NCI-H69 (cell line): Measurements from ENCODE around the gene MMP17.

Experiments
- DNase-seq: peaks from one replicate; lab custom pipeline; 2025; lab: John Stamatoyannopoulos, UW

The MMP17 gene

DNA sequence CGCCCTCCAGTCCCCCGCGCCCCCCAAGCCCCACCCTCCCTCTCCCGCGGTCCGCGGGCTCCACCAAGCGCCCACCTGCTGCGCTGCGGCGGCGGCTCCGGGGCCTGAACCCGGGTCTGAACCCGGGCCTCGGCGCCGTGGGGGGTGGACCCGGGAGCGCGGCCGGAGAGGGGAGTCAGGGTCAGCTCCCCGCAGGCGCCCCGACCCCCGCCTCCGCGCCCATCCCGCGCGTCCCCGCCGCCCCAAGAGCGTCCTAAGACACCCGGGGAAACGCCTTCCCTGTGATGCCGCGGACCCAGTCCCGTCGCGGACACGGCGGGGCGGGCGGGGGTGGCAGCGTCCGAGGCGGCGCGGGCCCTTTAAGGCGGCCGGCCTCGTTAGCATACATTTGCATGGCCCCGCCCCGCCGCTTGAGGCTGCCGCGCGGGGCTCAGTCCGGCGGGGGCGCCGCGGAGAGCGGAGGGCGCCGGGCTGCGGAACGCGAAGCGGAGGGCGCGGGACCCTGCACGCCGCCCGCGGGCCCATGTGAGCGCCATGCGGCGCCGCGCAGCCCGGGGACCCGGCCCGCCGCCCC, at the start of gene MMP17:
Gene MMP17, plus strand, starts transcription at position 433 of the 574 bp plus-strand sequence. Its CDS starts 102 bp downstream, at position 535.
- DNase-seq = peak; percentile 72

DNA sequence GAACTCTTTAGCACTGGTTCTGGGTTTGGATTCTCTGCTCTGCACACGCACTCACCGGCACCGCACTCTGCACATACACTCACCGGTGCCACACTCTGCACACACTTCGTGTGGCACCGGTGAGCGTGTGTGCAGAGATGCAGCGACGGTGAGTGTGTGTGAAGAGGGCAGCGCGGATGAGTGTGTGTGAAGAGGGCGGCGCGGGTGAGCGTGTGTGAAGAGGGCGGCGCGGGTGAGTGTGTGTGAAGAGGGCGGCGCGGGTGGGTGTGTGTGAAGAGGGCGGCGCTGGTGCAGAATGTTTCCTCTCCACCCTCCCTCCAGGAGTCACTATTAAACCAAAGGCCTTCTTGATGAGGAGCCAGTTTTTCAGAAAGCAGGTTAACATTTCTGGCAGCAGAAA, 49.2 kb upstream of the MMP17 start:
- no peak for DNase-seq

DNA sequence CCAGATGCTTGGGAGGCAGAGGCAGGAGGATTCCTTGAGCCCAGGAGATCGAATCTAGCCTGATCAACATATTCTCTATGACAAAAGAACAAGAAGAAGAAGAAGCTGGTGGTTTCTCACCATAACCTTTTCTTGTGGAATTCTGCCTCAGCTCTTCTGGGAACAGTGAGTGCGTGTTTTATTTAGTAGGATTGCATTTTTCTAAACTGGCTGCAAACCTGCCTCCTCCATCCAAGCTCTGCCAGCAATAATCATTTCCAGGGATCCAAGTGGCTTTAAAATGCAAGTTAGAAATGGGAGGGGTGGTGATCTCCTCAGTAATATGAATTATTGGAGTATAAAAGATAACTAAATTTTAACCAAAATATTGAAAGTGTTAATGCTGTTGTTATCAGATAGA, 46.1 kb upstream of the MMP17 start:
- no peak for DNase-seq

DNA sequence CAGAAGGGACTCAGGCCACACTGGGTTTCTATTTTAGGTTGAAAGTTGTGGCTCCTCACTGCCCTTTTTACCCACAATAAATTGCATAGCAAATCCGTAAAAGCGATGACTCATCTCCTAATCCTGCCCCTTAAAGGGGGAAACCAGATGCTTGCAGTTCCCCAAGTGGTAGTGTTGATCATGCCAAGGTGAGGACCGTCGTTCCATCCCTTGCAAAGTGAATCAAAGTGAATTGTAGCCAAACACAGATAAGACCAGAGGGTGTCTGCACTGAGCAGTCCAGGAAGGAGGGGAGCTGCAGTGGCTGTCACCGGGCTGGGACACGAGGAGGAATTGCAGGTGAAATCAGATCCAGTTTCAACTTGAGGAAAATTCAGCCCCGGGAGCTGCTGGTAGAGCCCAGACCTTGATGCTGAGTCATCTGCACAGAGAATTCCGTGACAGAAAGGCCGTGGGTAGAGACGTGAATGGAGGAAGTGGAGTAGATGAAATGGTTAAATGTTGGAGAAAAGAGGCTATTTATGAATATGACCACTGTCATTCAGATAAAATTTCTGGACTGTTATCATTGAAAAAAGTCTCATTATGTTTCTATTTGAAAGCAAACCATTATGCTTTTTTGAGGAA, 44.2 kb upstream of the MMP17 start:
- DNase-seq = no peak

DNA sequence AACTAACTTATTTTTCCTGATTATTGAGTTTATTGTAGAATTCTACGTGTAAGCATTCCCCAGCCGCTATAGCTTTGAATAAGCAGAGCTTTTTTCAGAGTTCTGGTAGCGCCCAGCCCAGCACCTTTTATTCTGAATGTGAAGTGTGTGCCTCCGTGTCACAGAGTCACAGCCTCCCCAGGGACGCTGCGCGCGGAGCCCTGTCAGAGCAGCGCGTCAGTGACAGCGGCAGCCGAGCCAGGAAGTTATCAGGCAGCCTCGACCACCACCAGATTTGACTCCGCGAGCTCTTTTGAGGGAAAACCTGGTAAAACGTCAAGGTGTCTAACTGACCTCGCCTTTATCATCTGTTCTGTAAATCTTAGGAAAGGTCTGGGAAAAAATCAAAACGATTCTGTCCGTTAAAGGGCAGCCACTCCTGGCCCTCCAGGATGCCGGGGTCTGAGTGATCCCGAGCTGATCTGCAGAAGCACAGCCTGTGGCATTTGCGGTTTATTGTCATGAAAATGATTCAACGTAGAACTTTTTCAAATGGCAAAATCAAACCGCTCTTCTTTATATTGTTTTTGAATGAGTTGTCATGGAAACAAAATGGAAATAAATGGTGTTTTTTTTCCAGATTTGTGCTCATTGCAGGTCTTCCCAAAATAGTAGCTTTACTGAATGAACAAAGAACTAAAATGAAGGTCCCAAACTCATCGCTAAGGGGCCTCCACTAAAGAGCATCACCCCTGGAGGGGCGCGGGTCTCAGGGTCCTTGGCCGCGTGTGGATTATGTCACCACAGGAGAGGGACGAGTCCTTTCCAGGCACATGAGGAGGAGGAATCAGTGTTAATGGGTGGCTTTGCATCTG, 43.1 kb upstream of the MMP17 start:
- DNase-seq = no peak

DNA sequence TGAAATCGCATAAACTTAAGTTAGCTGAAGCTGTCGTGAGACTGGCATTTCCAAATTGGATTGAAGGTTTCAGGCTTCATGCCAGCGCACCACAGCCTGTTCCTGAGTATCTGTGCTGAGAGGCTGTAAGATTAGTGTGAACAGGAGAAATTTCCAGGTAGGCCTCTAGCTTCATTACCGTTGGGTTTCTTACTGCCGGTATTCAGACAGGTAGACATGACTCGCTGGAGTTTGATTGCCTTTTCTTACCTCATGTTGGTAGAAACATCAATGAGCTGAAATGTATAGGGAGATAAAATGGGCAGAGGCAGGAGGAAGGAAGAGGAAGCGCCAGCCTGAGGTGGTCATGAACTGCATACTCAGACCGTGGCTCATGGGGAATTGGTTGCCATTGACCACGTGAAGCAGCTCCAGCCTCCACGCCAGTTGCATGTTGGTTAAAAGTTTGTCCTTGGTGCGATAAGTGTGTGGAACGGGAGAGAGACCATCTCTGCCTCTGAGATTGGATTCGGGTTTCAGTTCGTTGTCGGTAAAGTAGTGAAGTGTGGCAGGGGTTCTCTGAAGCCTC, 42.3 kb upstream of the MMP17 start:
- no peak for DNase-seq

DNA sequence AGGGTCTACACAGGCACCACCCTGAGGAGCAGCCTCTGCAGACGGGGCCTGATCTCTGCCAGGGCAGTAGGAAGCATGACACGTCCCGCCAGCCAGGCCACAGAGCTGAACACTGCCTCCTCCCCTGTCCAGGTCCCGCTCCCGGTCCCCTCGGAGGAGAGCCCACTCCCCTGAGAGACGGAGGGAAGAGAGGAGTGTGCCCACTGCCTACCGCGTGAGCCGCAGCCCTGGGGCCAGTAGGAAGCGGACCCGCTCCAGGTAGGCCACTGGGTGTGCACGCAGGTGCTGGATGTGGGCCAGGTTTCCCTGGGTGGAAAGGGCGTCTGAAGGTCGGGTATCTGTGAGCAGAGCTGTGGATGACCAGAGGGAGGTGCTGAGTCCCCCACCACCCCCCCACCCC, 41.9 kb upstream of the MMP17 start:
- DNase-seq = no peak

DNA sequence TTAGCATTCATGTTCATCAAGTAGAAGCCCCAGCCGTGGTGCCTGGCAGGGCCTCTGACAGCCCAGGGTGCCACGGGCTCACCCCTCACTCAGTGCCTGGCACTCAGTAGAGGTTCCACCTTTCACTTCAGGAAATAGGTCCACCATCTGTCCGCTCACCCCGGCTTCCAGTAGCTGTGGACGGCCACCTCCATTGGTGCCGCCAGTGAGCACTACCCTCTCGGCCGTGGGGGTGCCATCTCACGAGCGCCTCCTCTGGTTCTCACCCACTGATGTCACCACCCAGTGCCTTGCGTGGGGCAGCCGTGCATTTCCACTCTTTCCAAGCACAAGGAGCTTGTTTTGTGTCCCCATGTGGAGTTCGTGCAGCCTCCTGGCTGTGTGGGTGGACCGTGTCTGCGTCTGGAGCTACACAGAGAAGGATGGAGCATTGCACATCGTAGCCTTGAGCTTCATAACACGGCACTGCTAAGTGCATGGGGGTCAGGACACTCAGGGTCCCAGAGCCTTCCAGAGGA, 41.0 kb upstream of the MMP17 start:
- no peak for DNase-seq

DNA sequence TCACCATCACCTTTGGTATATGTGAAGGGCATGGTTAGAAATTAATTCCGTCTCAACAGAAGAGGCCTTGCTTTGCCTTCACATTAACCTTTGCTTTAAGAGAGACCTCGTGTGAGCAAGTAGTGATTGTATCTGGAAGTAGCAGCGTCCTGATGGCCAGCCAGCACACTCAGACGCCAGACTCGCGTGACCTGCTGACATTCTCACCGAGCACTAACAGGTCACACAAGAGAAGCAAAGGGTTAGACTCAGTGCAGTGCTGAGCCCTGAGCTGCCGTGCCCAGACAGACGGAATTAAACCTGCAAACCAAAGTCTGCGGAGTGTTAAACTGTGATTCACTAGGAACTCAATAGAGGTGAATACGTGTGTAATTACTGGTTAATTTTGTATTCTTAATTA, 40.1 kb upstream of the MMP17 start:
- DNase-seq = no peak

DNA sequence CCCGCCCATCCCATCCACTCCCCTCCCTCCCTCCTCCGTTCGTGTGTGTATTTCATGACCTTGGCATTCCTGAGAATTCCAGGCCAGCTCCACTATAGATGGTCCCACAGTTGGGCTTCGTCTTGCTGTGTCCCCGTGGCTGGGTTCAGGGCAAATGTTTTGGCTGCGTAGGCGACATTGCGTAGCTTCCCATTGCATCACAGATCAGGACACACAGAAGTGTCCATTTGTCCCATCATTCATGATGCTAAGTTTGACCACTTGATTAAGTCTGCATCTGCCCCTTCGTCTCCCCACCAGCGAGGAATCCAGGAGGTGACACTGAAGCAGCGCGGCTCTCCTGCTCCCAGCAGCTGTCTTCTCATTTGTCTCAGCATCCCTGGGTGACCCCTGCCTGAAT, 38.6 kb upstream of the MMP17 start:
- DNase-seq = no peak

DNA sequence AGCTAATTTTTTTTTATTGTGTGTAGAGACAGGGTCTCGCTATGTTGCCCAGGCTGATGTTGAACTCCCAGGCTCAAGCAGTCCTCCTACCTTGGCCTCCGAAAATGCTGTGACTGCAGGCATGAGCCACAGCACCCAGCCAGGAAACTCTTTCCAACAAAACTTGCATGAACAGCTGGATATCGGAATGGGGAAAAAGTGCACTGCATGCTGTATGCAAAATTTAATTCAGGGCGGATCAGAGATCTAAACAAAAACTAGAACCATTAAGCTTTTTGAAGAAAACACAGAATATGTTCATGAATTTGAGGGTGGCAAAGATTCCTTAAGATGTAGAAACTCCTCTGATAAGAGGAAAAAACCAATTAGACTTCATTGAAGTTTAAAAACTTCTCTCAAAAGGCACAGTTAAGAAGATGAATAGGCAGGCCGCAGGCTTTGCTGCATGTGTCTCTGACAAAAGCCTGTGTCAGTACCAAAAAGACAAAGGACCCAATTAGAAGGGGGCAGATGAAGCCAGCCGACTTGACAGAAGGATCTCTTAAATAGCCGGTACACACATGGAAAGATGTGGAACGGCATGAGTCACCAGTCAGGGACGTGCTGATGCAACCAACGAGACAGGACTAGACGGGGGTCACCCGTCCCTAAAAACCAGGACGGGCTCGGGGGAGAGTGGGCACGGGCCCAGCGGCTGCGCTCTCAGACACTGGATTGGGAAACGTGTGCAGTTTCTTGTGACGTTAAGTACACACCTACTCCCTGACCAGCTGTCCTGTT, 34.8 kb upstream of the MMP17 start:
- no peak for DNase-seq

DNA sequence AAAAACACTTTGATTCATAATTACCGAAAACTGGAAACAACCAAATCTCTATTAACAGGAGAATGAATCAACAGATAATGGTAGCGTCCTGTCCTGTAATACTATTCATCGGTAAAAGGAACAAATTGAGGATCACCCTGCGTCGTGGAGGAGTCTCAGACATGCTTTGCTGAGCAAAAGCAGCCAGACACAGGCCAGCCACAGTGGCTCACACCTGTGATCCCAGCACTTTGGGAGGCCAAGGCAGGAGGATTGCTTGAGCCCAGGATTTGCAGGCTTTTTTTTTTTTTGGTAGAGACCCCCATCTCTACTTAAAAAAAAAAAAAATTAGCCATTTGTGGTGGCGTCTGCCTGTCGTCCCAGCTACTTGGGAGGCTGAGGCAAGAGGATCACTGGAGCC, 34.1 kb upstream of the MMP17 start:
- DNase-seq = no peak

DNA sequence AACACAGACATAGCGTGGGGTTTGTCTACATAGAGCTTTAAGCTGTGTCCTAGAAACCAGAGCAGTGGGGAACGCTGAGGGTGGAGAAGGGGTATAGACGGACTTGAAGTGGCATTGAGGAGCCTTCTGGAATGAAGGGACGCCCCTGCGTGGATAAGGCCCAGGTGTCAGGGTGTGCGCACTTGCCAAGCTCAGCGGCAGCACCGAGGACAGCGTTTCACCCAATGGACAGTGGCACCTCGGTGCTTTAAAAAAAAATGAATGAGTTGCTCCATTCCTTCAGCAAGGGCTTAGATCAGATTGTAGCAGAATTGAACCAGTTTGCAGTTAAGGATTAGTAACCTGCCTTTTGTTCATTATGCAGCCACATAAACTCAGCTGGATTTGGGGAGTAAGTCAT, 33.6 kb upstream of the MMP17 start:
- no peak for DNase-seq

DNA sequence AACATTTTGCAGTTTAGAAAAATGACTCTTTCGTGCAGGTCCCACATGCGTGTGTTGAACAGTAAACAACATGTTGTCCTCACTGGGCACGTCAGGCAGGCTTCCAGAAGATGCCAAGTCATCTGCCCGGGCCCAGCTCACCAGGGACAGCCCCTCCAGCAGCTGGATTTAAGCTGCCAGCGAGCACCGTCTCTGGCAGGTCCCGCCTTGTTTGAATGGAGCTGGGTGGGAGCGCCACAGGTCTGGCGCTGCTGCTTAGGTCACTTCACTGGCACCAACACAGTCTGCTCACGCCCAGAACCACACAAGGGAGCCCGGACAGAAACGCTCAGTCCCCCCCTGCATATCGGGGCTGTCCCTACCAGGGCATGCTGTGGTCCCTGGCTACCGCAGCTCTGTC, 33.1 kb upstream of the MMP17 start:
- peak; percentile 40 for DNase-seq

DNA sequence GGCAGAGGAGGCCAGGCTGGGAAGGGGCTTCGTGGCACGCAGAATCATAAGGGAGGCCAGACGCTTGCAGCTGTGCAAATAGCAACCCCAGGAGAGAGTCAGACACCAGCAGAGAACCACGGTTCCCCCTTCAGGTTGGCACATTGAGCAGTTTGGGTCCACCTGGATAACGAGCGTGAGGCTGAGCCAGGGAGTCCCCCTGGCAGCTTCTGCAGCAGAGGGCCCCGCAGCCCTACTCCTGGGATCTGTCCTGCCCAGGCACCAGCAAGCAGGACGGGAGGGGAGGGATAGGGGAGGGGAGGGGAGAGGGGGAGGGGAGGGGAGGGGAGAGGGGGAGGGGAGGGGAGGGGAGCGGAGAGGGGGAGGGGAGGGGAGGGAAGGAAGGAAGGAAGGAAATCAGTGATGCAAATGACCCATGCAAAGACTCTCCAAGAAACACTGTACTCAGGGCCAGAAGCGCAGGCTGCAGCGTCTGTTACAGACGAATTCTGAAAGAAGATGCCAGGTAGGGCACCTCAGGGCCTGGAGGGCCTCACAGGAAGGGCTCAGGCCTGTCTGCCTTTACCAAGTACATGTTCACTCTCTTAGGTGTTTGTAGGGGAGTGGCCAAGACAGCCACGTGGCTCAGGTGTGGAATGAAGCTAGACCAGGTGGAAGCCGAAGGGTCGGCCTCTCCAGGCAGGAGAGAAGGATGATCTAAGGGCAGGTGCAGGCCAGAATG, 32.3 kb upstream of the MMP17 start:
- DNase-seq = peak; percentile 79

DNA sequence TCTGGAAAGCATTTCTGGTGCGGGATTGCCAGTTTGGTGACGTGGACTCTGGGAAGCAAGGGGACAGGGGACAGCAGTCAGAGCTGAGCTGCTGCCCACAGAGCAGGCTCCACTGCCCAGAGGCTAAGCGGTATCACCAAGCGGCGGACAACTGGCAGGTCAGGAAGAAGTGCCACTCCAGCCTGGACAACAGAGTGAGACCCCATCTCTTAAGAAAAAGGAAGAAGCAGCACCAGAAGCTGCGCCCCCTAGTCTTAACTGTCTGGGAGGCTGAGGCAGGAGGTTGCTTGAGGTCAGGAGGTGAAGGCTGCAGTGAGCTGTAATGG, 31.8 kb upstream of the MMP17 start:
- no peak for DNase-seq

DNA sequence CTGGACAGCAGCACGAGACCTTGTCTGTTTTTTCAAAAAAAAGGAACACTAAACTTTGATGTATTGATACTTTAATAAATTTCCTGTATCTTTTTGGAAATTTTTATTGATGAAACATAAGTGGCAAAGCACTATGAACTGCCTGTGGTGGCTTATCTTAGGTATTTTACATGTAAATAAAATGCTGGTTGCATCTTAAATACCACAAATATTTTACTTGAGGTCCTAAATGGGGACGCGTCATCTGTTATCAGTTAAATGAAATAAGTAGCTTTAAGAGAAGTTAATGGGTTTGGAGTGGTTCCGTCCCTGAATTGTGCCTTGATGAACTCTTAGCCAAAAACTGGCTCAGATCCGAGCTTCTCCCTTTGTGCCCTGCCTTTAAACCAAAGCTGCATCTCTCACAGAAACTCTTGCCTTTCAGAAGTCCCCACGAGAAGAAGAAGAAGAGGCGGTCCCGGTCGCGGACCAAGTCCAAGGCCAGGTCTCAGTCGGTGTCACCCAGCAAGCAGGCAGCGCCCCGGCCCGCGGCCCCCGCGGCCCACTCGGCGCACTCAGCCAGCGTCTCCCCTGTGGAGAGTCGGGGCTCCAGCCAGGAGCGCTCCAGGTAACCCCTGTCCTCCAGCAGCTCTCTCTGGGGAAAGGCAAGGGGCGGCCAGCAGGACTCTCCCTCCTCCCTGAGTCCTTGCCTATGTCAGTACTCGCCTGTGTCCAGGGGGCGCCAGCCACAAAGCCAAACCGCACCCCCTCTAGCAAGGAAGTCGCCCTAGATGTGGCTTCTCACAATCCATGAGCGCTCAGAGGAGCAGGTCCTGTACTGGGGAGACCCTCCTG, 31.2 kb upstream of the MMP17 start:
- no peak for DNase-seq

DNA sequence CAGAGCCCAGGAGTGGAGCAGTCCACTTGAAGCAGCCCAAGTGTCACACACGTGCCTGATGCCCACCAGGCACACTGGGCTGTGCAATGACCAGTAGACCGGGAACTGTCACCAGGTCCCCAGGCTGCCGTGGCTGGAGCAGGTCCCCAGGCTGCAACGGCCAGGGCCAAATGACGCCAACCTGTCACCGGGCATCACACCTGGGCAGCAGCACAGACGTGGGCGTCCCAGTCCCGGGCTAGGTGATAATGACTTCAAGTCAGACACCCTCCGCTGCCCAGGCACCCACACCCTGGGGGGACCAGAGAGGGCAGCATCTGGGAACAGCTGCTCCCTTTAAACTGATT, 30.6 kb upstream of the MMP17 start:
- no peak for DNase-seq

DNA sequence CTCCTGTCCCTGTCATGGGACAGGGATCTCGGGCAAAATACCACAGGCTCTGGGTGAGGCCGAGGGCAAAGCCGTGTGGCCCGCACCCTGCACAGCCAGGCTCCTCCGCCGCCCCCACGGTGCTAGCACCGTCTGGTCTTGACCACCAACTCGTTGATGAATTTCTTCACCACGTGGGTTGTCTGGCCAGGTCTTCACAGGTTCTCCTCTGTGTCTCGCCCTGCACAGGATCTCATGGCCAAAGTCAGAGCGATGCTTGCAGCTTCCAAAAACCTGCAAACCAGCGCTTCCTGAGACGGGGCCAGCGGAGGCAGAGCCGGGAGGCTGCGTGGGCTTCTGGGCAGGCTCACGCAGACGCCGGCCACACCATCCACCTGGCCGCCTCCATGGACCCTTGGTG, 29.0 kb upstream of the MMP17 start:
- no peak for DNase-seq

DNA sequence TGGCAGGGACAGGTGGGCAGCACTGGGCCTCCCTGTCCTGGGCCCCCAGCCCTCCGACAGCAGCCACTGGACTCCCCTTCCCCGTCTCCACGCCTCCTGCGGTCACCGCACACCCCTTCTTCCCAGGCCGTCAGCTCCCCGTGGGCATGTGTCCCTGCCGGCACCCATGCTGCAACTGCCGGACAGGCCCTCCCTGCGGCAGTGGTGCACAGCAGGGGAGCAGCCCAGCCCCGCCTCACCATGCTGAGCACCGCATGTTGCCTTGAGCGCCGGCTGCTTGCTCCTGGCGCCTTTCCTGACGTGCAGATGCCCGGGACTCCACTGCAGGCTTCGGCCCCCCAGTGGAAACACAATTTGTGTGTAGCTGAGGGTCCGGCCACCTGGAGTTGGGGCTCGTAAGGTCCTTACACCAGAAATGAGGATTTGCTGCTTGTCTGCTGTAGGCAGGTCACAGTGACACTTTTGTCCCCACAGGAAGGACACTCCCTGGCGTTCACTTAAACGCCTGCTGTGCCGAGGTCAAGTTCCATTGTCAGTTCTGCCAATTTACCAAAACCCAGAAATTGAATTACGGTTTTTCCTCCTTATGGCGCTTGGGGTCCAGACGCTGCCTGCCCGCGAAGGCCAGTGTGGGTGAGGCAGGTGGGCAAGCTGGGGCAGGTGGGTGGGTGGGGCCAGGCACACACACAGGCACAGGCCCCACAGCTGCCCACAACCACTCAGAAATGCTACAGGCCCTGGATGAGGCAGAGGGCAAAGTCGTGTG, 28.2 kb upstream of the MMP17 start:
- DNase-seq = peak; percentile 76
